CD14-positive monocyte (primary cell): Measurements from ENCODE around the gene OR13C4. TPM values are rescaled to one million over a fixed set of nuclear protein-coding genes. Genes with fewer than 3 reads are reported as not detected.

Experiments
- DNase-seq, 3 donors: peaks; one replicate each; pipeline ENCODE4 v3.0.0-alpha.2; 2011 to 2022
- H2AFZ ChIP-seq: 2 replicates; pipeline ENCODE4 v1.6.0; 2012; ENCODE audit warnings: mild to moderate bottlenecking, low read depth, low read length, inconsistent platforms; ENCODE audit not compliant: insufficient read depth, poor library complexity, severe bottlenecking
- H3K27ac ChIP-seq, 2 donors: 1 replicate in 1 of 2; 2 replicates in 1 of 2; pipeline ENCODE4 v1.5.1; 2012 to 2013; ENCODE audit warnings: low read length in 2 of 2, control low read depth in 1 of 2, inconsistent platforms in 1 of 2, low read depth in 1 of 2, mild to moderate bottlenecking in 1 of 2
- H3K27me3 ChIP-seq, 2 donors: one replicate each; pipeline versions ENCODE4 v1.6.0 to v1.6.1; 2011 to 2013; ENCODE audit warnings: low read length in 2 of 2; ENCODE audit not compliant: control insufficient read depth in 2 of 2, insufficient read depth in 2 of 2
- H3K36me3 ChIP-seq, 2 donors: replicated peaks in 1 of 2; 1 replicate in 1 of 2; 2 replicates in 1 of 2; pipeline versions ENCODE4 v1.5.1 to v1.6.1; 2012 to 2013; ENCODE audit warnings: low read length in 2 of 2, control low read depth in 1 of 2, inconsistent platforms in 1 of 2, mild to moderate bottlenecking in 1 of 2; ENCODE audit not compliant: insufficient read depth in 2 of 2, control insufficient read depth in 1 of 2
- H3K4me1 ChIP-seq, 2 donors: 1 replicate in 1 of 2; 2 replicates in 1 of 2; pipeline versions ENCODE4 v1.5.1 to v1.6.1; 2012 to 2013; ENCODE audit warnings: low read length in 2 of 2, control low read depth in 1 of 2, inconsistent platforms in 1 of 2, mild to moderate bottlenecking in 1 of 2, moderate library complexity in 1 of 2; ENCODE audit not compliant: insufficient read depth in 2 of 2, control insufficient read depth in 1 of 2
- H3K4me2 ChIP-seq: replicated peaks from 2 replicates; pipeline ENCODE3; 2012; ENCODE audit warnings: low read length, moderate library complexity, mild to moderate bottlenecking; ENCODE audit not compliant: poor library complexity, severe bottlenecking; ENCODE audit errors: extremely low read depth
- H3K4me3 ChIP-seq, 3 experiments: fragments of 200-600 bp in 1 of 3; sonication (generic) in 1 of 3; replicated peaks in 1 of 3; 1 replicate in 2 of 3; 2 replicates in 1 of 3; pipeline ENCODE4 v1.5.1; 2011 to 2013; ENCODE audit warnings: low read length in 3 of 3, mild to moderate bottlenecking in 3 of 3, control low read depth in 2 of 3, low read depth in 2 of 3, inconsistent platforms in 1 of 3, moderate library complexity in 1 of 3
- H3K79me2 ChIP-seq: 2 replicates; pipeline ENCODE4 v1.6.0; 2012; ENCODE audit warnings: mild to moderate bottlenecking, control low read depth, inconsistent platforms, low read length, moderate library complexity; ENCODE audit not compliant: insufficient read depth
- H3K9ac ChIP-seq: 2 replicates; pipeline ENCODE4 v1.6.0; 2017; ENCODE audit warnings: low read length, mild to moderate bottlenecking; ENCODE audit not compliant: insufficient read depth, poor library complexity, severe bottlenecking
- H3K9me3 ChIP-seq, 2 donors: replicated peaks in 1 of 2; 1 replicate in 1 of 2; 2 replicates in 1 of 2; pipeline versions ENCODE4 v1.5.1 to v1.6.1; 2012 to 2013; ENCODE audit warnings: low read length in 2 of 2, control low read depth in 1 of 2; ENCODE audit not compliant: control insufficient read depth in 1 of 2, insufficient read depth in 1 of 2
- H4K20me1 ChIP-seq: 2 replicates; pipeline ENCODE4 v1.6.0; 2012; ENCODE audit warnings: mild to moderate bottlenecking, low read length, control low read depth, moderate library complexity; ENCODE audit not compliant: insufficient read depth
- H3K27ac Mint-ChIP-seq, 7 donors: one replicate each; pipeline ENCODE4 v1.8.0; 2020; ENCODE audit warnings: mild to moderate bottlenecking in 7 of 7, mixed read lengths in 7 of 7, moderate library complexity in 6 of 7, inconsistent platforms in 2 of 7
- H3K27me3 Mint-ChIP-seq, 3 donors: one replicate each; pipeline ENCODE4 v1.8.0; 2021 to 2022; ENCODE audit warnings: low read depth in 3 of 3, mild to moderate bottlenecking in 3 of 3, mixed read lengths in 3 of 3, moderate library complexity in 3 of 3, inconsistent platforms in 1 of 3
- H3K36me3 Mint-ChIP-seq, 2 donors: one replicate each; pipeline ENCODE4 v1.8.0; 2020; ENCODE audit warnings: mixed read lengths in 2 of 2, inconsistent platforms in 1 of 2, mild to moderate bottlenecking in 1 of 2
- H3K4me1 Mint-ChIP-seq: one replicate; pipeline ENCODE4 v1.8.0; 2020; ENCODE audit warnings: mild to moderate bottlenecking, mixed read lengths
- H3K4me3 Mint-ChIP-seq, 2 donors: one replicate each; pipeline ENCODE4 v1.8.0; 2020; ENCODE audit warnings: mild to moderate bottlenecking in 2 of 2, mixed read lengths in 2 of 2, moderate library complexity in 1 of 2
- H3K9me3 Mint-ChIP-seq, 7 donors: one replicate each; pipeline ENCODE4 v1.8.0; 2020 to 2022; ENCODE audit warnings: mixed read lengths in 7 of 7, mild to moderate bottlenecking in 6 of 7, moderate library complexity in 6 of 7, inconsistent platforms in 2 of 7
- WGBS: methylation state at CpG from one replicate; pipeline ENCODE4 v1.1.5; 2013; ENCODE audit warnings: missing lambda C conversion rate; ENCODE audit not compliant: insufficient coverage; 5-methylcytosine and 5-hydroxymethylcytosine counted together
- intact Hi-C, 2 donors: fragments of 100-400 bp; cut with micrococcal nuclease; formaldehyde crosslinking; loops; one replicate each; pipeline versions ENCODE4 v1.15.0 to v1.15.1; 2023
- polyA plus RNA-seq, 3 donors: library from polyadenylated mRNA; depleted of rRNA in 1 of 3; unstranded in 2 of 3; stranded (reverse) in 1 of 3; fragments of 300-500 nt in 2 of 3; fragments of >200 nt in 1 of 3; fragmentation: Illumina TruSeq in 2 of 3; gene quantifications; 1 replicate in 2 of 3; 2 replicates in 1 of 3; pipeline ENCODE4 v1.2.3, GENCODE V29; 2012 to 2021
- TF ChIP-seq, protein P1 (sequence below): fragments of 200-600 bp; IDR thresholded peaks from one replicate; pipeline ENCODE4 v1.8.0; 2022; ENCODE audit warnings: antibody characterized with exemption, mild to moderate bottlenecking

Gene OR13C4
- polyA plus RNA-seq, 3 donors = not detected

DNA sequence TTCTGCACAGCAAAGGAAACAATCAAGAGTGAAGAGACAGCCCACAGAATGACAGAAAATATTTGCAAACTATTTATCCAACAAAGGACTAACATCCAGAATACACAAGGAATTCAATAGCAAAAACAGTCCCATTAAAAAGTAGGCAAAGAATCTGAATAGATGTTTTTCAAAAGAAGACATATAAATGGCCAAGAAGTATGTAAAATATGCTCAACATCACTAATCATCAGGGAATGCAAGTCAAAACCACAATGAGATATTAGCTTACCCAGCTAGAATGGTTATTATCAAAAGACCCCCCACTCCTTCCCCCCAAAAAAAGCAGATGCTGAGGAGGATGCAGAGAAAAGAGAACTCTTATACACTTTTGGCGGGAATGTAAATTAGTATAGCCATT, 28.5 kb upstream of the OR13C4 start:
- no peaks in the 10 kb centered on the region for H3K79me2 ChIP-seq
- H3K27me3 Mint-ChIP-seq = peaks cover 0 to 1% (median 0%) of the 10 kb centered on the region in 3 donors
- H3K4me1 Mint-ChIP-seq = no peaks in the 10 kb centered on the region
- H3K9me3 Mint-ChIP-seq = peaks cover 3 to 14% (median 10%) of the 10 kb centered on the region in 7 donors
- no peaks in the 10 kb centered on the region for H3K27me3 ChIP-seq
- peaks cover 11 to 14% of the 10 kb centered on the region in 2 donors for H3K9me3 ChIP-seq
- H3K36me3 ChIP-seq = no peaks in the 10 kb centered on the region
- intact Hi-C loops = no loop called here
- H3K4me1 ChIP-seq = no peaks in the 10 kb centered on the region
- no peak overlapping the region for H3K4me2 ChIP-seq
- DNase-seq = no peak
- no peaks in the 10 kb centered on the region for H3K36me3 Mint-ChIP-seq
- WGBS = no CpG with 5 or more reads among the region's 1 CpG
- H3K27ac ChIP-seq = no peak overlapping the region
- no peak overlapping the region for H3K4me3 ChIP-seq
- H2AFZ ChIP-seq = no peak overlapping the region
- H3K27ac Mint-ChIP-seq = no peak overlapping the region
- no peak overlapping the region for H3K9ac ChIP-seq
- H4K20me1 ChIP-seq = no peaks in the 10 kb centered on the region
- H3K4me3 Mint-ChIP-seq = no peak overlapping the region
- TF ChIP-seq, protein P1, sequence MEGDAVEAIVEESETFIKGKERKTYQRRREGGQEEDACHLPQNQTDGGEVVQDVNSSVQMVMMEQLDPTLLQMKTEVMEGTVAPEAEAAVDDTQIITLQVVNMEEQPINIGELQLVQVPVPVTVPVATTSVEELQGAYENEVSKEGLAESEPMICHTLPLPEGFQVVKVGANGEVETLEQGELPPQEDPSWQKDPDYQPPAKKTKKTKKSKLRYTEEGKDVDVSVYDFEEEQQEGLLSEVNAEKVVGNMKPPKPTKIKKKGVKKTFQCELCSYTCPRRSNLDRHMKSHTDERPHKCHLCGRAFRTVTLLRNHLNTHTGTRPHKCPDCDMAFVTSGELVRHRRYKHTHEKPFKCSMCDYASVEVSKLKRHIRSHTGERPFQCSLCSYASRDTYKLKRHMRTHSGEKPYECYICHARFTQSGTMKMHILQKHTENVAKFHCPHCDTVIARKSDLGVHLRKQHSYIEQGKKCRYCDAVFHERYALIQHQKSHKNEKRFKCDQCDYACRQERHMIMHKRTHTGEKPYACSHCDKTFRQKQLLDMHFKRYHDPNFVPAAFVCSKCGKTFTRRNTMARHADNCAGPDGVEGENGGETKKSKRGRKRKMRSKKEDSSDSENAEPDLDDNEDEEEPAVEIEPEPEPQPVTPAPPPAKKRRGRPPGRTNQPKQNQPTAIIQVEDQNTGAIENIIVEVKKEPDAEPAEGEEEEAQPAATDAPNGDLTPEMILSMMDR = no peak

DNA sequence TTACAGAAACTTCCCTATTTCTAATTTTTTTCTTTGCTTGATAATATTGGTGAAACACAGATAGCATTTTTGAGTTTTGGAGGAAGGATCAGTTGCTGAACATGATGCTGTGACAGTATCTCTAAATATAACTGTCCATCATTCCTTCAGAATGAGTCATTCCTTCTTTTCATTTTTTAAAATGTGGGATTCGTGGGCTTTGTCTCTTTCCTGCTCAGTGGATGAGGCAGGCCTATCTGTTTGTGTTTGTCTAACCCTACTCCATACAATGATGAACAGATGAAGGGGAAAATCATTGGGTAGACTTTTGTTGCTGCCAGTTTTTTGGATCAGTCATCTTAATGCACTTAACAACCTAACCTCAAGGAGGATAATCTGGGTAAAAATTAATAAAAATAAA, 26.3 kb upstream of the OR13C4 start:
- H3K27ac Mint-ChIP-seq = no peak overlapping the region
- H3K9me3 ChIP-seq = peaks cover 11 to 14% of the 10 kb centered on the region in 2 donors
- H3K27me3 Mint-ChIP-seq = no peaks in the 10 kb centered on the region
- H3K27me3 ChIP-seq = no peaks in the 10 kb centered on the region
- no peaks in the 10 kb centered on the region for H3K4me1 Mint-ChIP-seq
- no peak overlapping the region for H3K9ac ChIP-seq
- H3K36me3 Mint-ChIP-seq = no peaks in the 10 kb centered on the region
- H3K4me3 ChIP-seq = no peak overlapping the region
- no peaks in the 10 kb centered on the region for H3K79me2 ChIP-seq
- no CpG with 5 or more reads among the region's 1 CpG for WGBS
- H3K4me1 ChIP-seq = no peaks in the 10 kb centered on the region
- H3K36me3 ChIP-seq = no peaks in the 10 kb centered on the region
- DNase-seq = no peak
- intact Hi-C loops = no loop called here
- no peak overlapping the region for H3K4me2 ChIP-seq
- H3K9me3 Mint-ChIP-seq = peaks cover 2 to 14% (median 7%) of the 10 kb centered on the region in 7 donors
- H3K27ac ChIP-seq = no peak overlapping the region
- TF ChIP-seq, protein P1 = no peak
- no peak overlapping the region for H2AFZ ChIP-seq
- H3K4me3 Mint-ChIP-seq = no peak overlapping the region
- no peaks in the 10 kb centered on the region for H4K20me1 ChIP-seq
